Activated CD4-positive, alpha-beta T cell treated with anti-CD3 and anti-CD28 coated beads, Interleukin-2, amount 10 ng/mL, durations not matched to agents 7 days and 5 days (primary cell): ENCODE measurements around the gene LSM14B. TPM values are rescaled to one million over a fixed set of nuclear protein-coding genes. Genes with fewer than 3 reads are reported as not detected.
A peak's percentile ranks its signal among the peaks of the same experiment; 100 is the strongest.

ENCODE experiments used
- CTCF ChIA-PET: fragments of 350-600 bp; sonication (Branson Sonifier 250); formaldehyde crosslinking; loops from one replicate; lab custom pipeline; 2021; ENCODE audit warnings: antibody characterized with exemption; lab: Charles Lee
- POLR2A ChIA-PET: fragments of 350-600 bp; sonication (Branson Sonifier 250); formaldehyde crosslinking; loops from one replicate; lab custom pipeline; 2021; ENCODE audit warnings: antibody characterized with exemption; lab: Charles Lee
- DNase-seq: peaks from one replicate; pipeline ENCODE4 v3.0.0-alpha.2; 2020
- H3K27ac Mint-ChIP-seq: one replicate; pipeline ENCODE4 v1.8.0; 2021; ENCODE audit warnings: mild to moderate bottlenecking, moderate library complexity, mixed read lengths
- H3K27me3 Mint-ChIP-seq: one replicate; pipeline ENCODE4 v1.8.0; 2021; ENCODE audit warnings: mixed read lengths
- H3K36me3 Mint-ChIP-seq: one replicate; pipeline ENCODE4 v1.8.0; 2021; ENCODE audit warnings: low read depth, mixed read lengths
- H3K4me1 Mint-ChIP-seq: one replicate; pipeline ENCODE4 v1.8.0; 2021; ENCODE audit warnings: mixed read lengths
- H3K4me3 Mint-ChIP-seq: one replicate; pipeline ENCODE4 v1.8.0; 2021; ENCODE audit warnings: mild to moderate bottlenecking, moderate library complexity, mixed read lengths
- H3K9me3 Mint-ChIP-seq: one replicate; pipeline ENCODE4 v1.8.0; 2021; ENCODE audit warnings: mixed read lengths
- total RNA-seq, 2 experiments: library from RNA; stranded (reverse); gene quantifications; one replicate each; pipeline ENCODE4 v1.2.3, GENCODE V29; 2021

The LSM14B gene
- total RNA-seq, 2 experiments from 2014 or later: 42.6 to 47.1 TPM

DNA sequence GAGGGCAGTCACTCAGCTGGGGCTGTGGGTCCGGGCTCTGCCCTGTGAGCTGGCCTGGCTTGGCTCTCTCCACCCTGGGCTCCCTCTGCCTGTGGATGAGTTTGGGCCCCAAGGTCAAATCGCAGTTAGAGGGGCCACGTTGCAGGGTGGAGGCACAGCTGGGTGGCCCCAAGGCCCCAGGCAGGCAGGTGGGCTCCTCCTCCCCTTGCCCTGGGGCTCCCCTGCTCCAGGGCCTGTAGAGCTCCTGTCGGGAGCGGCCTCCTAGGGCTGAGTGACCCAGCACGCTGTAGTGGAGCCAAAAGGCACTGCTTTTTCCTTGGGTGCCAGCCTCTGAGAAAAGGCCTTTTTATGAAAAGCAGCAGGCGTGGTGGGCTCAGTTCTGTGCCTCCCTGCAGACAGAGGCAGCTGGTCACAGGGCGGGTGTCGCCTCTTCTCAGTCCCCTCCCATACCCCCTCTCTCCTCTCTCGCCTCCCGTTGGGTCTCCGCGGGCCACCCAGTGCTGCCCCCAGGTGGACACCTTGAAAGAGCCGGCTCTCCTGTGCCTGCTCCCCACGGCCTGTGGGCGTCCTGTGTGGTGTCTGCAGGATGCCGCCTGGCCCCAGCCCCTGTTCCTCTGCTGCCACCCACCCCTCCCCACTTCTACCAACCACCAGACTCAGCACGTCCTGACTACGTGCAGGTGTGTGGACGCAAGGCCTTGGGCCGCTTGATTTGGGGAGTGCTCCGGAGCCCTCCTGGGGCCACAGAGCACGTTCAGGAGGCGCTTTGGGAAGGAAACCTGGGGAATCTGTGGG, 34.5 kb downstream of the LSM14B start:
- Mint-ChIP-seq H3K27ac (no peak overlapping the region), H3K27me3 (no peaks in the 10 kb centered on the region), H3K36me3 (peaks cover 36% of the 10 kb centered on the region), H3K9me3 (peaks cover 16% of the 10 kb centered on the region), H3K4me3 (no peak overlapping the region), H3K4me1 (peaks cover 10% of the 10 kb centered on the region)
- DNase-seq: peak; percentile 75
- ChIA-PET CTCF (interaction anchor here (0.8 to 1.5 kb wide), 3 partner anchors 11 to 146 kb away, joined by 3 to 7 read pairs (median 3); no protein-coding TSS in a partner anchor), POLR2A (no interaction called here)

- Mint-ChIP-seq H3K9me3 (peaks cover 14% of the 10 kb centered on the region), H3K4me3 (no peak overlapping the region)
- no peak for DNase-seq
Measured at GRCh38 chr20:62157387-62158087, 35.3 kb downstream of the LSM14B start.

DNA sequence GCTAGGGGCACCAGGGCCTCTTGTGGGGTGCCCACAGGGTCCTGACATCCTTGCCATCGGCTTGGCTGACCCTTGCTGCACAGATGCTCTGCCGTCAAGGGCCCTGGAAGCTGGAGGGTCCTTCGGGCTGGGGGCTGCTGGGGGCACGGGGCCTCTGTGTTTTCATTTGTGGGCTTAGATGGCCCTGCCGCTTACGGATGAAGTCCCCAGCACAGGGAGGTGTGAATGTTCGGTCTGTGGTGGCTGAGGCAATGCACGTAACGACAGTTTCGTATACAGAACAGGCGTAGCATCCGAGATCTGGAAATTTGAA, 35.8 kb downstream of the LSM14B start:
- DNase-seq: no peak
- H3K27ac Mint-ChIP-seq: no peak overlapping the region
- no peak overlapping the region for H3K4me3 Mint-ChIP-seq
- H3K4me1 Mint-ChIP-seq: peaks cover 10% of the 10 kb centered on the region
- POLR2A ChIA-PET: no interaction called here
- peaks cover 24% of the 10 kb centered on the region for H3K36me3 Mint-ChIP-seq
- CTCF ChIA-PET: interaction anchor here (1.5 kb wide), 1 partner anchor 9 kb away, joined by 3 read pairs; no protein-coding TSS in a partner anchor
- H3K27me3 Mint-ChIP-seq: no peaks in the 10 kb centered on the region
- peaks cover 9% of the 10 kb centered on the region for H3K9me3 Mint-ChIP-seq

More at GRCh38 chr20:62157387-62158087, 35.3 kb downstream of the LSM14B start:
- Mint-ChIP-seq H3K4me1 (peaks cover 10% of the 10 kb centered on the region), H3K27ac (no peak overlapping the region), H3K36me3 (peaks cover 29% of the 10 kb centered on the region), H3K27me3 (no peaks in the 10 kb centered on the region)
- POLR2A ChIA-PET: no interaction called here
- CTCF ChIA-PET: interaction anchor here (0.8 to 1.5 kb wide), 3 partner anchors 10 to 147 kb away, joined by 3 to 7 read pairs (median 3); no protein-coding TSS in a partner anchor

GRCh38 chr20:62158541-62158940, 36.3 kb downstream of the LSM14B start:
- Mint-ChIP-seq H3K27me3 (no peaks in the 10 kb centered on the region), H3K36me3 (peaks cover 21% of the 10 kb centered on the region), H3K4me1 (peaks cover 10% of the 10 kb centered on the region), H3K4me3 (no peak overlapping the region), H3K27ac (no peak overlapping the region), H3K9me3 (peaks cover 5% of the 10 kb centered on the region)
- CTCF ChIA-PET: interaction anchor here (1.5 kb wide), 1 partner anchor 9 kb away, joined by 3 read pairs; no protein-coding TSS in a partner anchor
- DNase-seq: no peak
- POLR2A ChIA-PET: no interaction called here

DNA sequence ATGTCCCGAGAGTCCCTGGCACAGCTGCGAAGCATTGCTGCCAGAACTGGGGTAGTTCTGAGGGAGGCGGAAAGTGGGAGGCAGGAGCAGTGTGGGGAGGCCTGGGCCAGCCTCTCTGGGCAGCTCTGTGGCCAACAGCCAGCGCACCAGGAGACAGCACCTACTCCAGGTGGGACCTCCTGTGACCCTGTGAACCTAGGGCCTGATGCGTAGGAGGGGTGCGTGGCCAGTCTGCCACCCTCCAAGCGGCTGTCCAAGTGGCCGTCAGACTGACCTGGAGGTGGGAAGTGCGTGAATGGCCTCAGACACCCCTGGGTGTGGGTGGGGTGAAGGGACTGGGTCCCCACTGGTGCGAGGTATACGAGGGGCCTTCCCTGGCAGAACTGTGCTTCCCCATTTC, 36.8 kb downstream of the LSM14B start:
- H3K9me3 Mint-ChIP-seq: no peaks in the 10 kb centered on the region
- no peak for DNase-seq
- no peak overlapping the region for H3K27ac Mint-ChIP-seq
- H3K36me3 Mint-ChIP-seq: peaks cover 16% of the 10 kb centered on the region
- no peak overlapping the region for H3K4me3 Mint-ChIP-seq
- H3K4me1 Mint-ChIP-seq: peaks cover 10% of the 10 kb centered on the region
- CTCF ChIA-PET: no interaction called here
- no peaks in the 10 kb centered on the region for H3K27me3 Mint-ChIP-seq
- POLR2A ChIA-PET: no interaction called here

DNA sequence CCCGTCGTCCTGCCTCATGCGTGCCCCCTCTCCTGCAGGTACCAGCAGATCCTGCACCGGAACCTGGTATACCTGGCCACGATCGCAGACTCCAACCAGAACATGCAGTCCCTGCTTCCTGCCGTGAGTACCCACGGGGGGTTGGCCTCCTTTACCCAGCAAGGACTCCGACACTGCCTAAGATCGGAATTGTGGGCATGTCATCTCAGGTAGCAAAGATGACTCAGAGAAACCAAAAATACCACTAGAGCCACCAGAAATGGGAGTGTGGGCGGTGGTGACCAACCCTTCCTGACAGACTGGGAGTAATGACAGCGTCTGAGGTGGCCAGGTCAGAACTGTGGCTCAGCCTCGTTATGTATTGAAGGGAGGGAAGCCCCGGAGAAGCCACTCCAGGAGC, 37.6 kb downstream of the LSM14B start:
- POLR2A ChIA-PET: no interaction called here
- Mint-ChIP-seq H3K36me3 (peaks cover 8% of the 10 kb centered on the region), H3K4me3 (no peak overlapping the region), H3K27ac (no peak overlapping the region), H3K9me3 (no peaks in the 10 kb centered on the region), H3K4me1 (peaks cover 10% of the 10 kb centered on the region), H3K27me3 (no peaks in the 10 kb centered on the region)
- CTCF ChIA-PET: no interaction called here
- peak; percentile 36 for DNase-seq

GRCh38 chr20:62160253-62160652, 38.0 kb downstream of the LSM14B start:
- ChIA-PET CTCF (no interaction called here), POLR2A (no interaction called here)

DNA sequence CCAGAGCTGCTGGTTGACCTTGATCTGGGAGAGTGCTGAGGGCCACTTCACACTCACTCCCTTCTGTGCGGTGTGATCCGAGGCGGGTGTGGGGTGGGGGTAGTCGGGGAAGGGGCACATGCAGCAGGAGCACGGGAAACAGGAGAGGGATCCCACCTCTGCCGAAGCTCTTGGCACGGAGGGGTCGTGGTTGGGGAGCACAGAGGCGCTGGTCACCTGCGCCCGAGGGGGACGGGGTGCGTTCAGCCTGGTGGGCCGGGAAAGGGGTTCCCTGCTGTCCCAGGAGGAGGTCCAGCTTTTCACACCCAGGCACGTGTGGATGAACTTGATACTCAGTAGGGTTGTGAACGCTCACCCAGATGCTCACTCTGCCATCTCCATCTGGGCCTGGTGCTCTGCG, 38.6 kb downstream of the LSM14B start:
- H3K4me3 Mint-ChIP-seq: no peak overlapping the region
- no peak overlapping the region for H3K27ac Mint-ChIP-seq
- no peaks in the 10 kb centered on the region for H3K27me3 Mint-ChIP-seq
- peaks cover 10% of the 10 kb centered on the region for H3K4me1 Mint-ChIP-seq
- peaks cover 5% of the 10 kb centered on the region for H3K36me3 Mint-ChIP-seq
- no peaks in the 10 kb centered on the region for H3K9me3 Mint-ChIP-seq
- CTCF ChIA-PET: no interaction called here
- no peak for DNase-seq
- POLR2A ChIA-PET: no interaction called here

More at GRCh38 chr20:62160253-62160652, 38.0 kb downstream of the LSM14B start:
- DNase-seq: no peak
- Mint-ChIP-seq H3K4me1 (peaks cover 10% of the 10 kb centered on the region), H3K9me3 (no peaks in the 10 kb centered on the region), H3K4me3 (no peak overlapping the region), H3K27ac (no peak overlapping the region), H3K36me3 (peaks cover 8% of the 10 kb centered on the region), H3K27me3 (no peaks in the 10 kb centered on the region)

- ChIA-PET POLR2A (no interaction called here), CTCF (no interaction called here)
- H3K36me3 Mint-ChIP-seq: peaks cover 3% of the 10 kb centered on the region
- H3K27me3 Mint-ChIP-seq: no peaks in the 10 kb centered on the region
- no peak overlapping the region for H3K4me3 Mint-ChIP-seq
- H3K9me3 Mint-ChIP-seq: no peaks in the 10 kb centered on the region
- no peak overlapping the region for H3K27ac Mint-ChIP-seq
- no peak for DNase-seq
- peaks cover 10% of the 10 kb centered on the region for H3K4me1 Mint-ChIP-seq
Measured at GRCh38 chr20:62161347-62161746, 39.1 kb downstream of the LSM14B start.

DNA sequence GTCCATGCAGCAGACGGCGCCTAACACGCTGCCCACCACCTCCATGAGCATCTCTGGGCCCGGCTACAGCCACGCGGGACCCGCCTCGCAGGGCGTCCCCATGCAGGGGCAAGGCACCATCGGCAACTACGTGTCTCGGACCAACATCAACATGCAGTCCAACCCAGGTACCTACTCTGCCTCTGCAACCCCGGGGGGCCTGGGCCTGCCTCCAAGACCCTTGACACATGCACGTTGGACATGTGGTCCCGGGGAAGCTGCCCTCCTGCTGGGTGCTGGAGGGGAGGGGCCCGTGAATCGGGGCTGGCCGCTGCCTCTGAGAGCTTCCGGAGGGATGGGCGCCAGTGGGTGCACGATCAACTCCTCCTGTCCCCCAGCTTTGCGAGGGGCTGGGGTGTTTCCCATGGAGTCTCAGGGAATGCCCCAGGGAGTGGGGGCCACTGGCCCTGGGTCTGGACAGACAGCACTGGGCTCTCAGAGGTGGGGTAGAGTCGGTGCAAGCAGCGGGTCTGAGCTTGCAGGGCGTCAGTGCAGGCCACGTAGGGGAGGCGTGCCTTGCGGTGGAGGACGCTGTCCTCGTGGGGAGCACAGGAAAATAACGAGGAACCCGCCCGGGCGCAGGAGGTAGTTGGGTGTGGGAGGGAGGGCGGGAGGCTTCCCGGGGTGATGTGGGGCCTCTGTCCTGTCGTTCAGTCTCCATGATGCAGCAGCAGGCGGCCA, 40.6 kb downstream of the LSM14B start:
- Mint-ChIP-seq H3K27ac (no peak overlapping the region), H3K4me1 (peaks cover 7% of the 10 kb centered on the region), H3K27me3 (no peaks in the 10 kb centered on the region), H3K36me3 (peaks cover 3% of the 10 kb centered on the region), H3K9me3 (no peaks in the 10 kb centered on the region), H3K4me3 (no peak overlapping the region)
- no peak for DNase-seq
- CTCF ChIA-PET: interaction anchor here (0.6 kb wide), 1 partner anchor 220 kb away, joined by 3 read pairs; no protein-coding TSS in a partner anchor
- POLR2A ChIA-PET: no interaction called here

- CTCF ChIA-PET: interaction anchor here (0.6 kb wide), 1 partner anchor 219 kb away, joined by 3 read pairs; no protein-coding TSS in a partner anchor
Measured at GRCh38 chr20:62163485-62163865, 41.2 kb downstream of the LSM14B start.

GRCh38 chr20:62163986-62164762, 41.9 kb downstream of the LSM14B start:
- Mint-ChIP-seq H3K9me3 (no peaks in the 10 kb centered on the region), H3K27me3 (no peaks in the 10 kb centered on the region), H3K36me3 (peaks cover 5% of the 10 kb centered on the region), H3K4me3 (no peak overlapping the region), H3K27ac (no peak overlapping the region), H3K4me1 (peaks cover 7% of the 10 kb centered on the region)
- POLR2A ChIA-PET: no interaction called here
- DNase-seq: no peak
- CTCF ChIA-PET: no interaction called here

More at GRCh38 chr20:62163485-62163865, 41.2 kb downstream of the LSM14B start:
- POLR2A ChIA-PET: no interaction called here
- Mint-ChIP-seq H3K4me1 (peaks cover 7% of the 10 kb centered on the region), H3K4me3 (no peak overlapping the region), H3K27me3 (no peaks in the 10 kb centered on the region), H3K36me3 (peaks cover 5% of the 10 kb centered on the region), H3K27ac (no peak overlapping the region), H3K9me3 (no peaks in the 10 kb centered on the region)
- no peak for DNase-seq
